HG03342 (cell line): ENCODE measurements around the gene TRAF3.

Source experiments
- ATAC-seq: cut with Tn5 transposase; IDR thresholded peaks from one replicate; pipeline ENCODE4 v1.9.1; 2021; ENCODE audit warnings: mild to moderate bottlenecking, moderate library complexity; ENCODE audit not compliant: unreplicated experiment

TRAF3 gene

DNA sequence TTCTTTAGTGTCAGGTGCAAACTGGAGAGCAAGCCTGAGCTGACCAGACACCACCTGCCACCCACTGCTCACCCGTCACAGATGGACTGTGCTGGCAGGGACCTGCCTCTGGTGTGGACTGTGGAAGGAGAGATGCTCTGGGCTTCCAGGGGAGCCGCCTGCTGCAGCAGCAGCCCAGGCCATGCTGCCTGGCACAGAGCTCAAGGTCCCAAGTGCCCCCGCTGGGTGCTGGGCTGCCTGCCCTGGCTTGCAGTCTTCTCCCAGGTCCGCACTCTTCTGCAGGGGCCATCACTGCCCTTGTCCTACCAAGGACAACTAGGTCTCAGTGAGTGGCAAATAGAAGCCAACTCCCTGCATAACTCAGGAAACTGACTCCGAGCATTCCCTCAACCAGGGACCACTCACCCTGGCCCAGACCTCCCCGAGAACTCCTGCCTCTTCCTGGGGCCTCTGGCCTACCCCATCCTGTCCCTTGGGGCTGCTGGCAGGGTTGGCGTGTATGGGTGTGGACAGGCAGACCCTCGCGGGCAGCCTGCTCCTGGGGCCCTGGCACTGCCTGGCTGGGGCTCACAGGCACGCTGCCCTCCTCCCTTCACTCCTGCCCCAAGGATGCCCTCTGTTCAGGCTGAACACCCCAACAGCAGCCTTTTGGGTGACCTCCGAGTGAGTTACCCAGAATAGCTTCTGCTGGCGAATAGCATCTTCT lies 154.5 kb downstream of the TRAF3 start:
- ATAC-seq = no peak

DNA sequence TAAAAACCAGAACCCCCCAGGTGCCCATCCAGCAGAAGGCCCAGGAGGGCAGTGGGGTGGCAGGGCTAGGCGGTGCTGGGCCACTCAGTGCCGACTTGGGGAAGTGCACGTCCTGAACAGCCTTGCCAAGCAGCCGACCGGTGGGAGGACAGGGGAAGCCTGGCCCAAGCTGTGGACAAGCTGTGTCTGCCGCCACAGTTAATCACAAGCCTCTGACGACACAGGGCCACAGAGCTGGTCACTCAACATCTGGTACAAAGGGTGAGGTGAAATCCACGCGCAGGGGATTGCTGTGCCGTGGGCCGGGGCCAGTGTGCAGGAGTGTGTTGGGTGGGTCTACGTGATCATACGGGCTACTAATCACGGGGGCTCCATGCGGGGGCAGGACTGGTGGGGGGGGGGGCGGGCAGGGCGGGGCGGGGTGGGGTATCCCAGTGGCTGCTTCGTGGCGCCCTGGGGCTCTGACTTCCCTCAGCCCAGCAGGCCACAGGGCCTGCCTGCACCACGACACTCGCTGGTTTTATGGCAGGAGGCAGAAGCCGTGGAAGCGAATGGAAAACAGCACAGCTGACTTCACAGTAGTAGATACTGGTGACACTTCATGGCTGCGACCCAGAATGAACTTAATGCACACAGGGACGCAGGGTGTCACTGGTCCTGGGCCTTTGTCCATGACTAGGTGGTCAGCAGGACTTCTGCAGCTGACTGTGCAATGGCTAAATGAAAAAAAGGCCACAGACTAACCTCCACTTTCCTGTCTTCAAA lies 155.4 kb downstream of the TRAF3 start:
- no peak for ATAC-seq

DNA sequence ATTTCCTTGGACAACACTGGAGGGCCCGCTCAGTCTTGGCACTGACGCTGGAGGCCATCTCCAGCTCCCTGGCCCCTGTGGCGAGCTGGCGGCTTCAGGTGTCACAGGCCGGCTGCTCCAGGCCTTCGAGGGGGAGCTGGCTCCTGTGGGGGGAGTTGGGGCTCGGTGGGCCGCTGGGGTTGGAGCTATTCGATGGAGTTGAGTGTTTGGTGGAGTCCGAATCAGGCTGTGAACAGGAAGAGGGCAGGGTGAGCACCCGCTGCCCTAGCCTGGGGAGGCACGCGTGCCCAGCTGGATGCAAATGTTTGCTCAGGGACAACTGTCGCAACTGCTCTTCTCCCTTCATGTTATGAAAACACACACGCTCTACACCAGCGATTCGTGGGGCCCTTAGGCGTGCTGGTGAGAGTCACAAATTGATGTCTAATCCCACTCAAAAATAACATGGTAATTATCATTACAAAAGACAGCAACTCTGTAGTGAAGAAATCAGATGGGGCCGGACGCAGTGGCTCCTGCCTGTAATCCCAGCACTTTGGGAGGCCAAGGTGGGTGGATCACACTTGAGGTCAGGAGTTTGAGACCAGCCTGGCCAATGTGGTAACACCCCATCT lies 156.5 kb downstream of the TRAF3 start:
- ATAC-seq = no peak

DNA sequence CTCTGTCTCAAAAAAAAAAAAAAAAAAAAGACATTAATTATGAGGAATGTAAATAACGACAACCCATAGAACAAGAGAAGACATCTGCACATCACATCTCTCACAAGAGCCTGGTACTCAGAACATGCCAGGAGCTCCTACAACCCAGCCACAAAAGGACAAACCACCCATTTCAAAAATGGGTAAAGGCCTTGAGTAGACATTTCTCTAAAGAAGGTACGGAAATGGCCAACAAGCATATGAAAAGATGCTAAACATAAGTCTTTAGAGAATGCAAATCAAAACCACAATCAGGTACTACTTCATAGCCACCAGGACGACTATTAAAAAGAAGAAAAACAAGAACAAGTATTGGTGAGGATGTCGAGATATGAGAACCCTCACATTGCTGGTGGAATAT lies 158.5 kb downstream of the TRAF3 start:
- no peak for ATAC-seq

DNA sequence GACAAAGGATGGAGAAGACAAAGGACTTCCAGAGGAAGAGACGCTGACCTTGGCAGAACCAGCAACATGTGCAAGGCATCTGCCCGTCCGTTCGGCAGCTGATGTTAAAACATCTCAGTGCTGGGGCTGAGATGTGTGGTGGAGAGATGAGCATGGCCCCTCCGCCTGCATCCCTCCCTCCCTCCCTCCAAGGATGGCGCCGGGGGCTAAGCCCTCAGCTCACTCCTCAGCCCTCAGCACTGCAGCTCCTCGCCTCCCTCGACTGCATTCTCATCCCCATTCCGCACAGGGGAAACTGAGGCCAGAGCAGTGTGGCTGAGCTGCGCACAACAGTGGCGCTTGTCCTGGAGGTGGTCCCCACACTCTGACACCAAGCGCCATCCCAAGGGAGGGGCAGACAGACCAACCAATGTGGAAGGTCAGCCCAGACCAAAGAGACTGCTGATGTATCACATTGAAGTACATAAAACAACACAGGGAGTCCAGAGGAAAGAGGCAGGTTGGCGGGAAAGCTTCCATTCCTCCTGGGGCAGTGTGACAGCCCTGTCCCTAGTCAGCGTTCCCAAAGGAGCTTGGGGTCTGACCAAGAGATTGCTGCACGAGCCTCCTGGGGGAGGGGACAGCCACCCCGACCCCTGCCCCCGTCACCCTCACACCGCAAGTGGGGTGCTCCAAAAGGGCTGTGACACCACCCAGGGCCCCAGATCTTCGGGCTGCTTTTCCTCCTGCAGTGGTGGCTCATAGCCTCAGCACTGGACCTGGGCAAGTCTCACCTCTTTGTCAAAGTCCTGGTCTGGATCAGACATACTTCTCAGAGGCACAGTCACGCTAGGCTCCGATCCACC lies 160.3 kb downstream of the TRAF3 start:
- no peak for ATAC-seq

DNA sequence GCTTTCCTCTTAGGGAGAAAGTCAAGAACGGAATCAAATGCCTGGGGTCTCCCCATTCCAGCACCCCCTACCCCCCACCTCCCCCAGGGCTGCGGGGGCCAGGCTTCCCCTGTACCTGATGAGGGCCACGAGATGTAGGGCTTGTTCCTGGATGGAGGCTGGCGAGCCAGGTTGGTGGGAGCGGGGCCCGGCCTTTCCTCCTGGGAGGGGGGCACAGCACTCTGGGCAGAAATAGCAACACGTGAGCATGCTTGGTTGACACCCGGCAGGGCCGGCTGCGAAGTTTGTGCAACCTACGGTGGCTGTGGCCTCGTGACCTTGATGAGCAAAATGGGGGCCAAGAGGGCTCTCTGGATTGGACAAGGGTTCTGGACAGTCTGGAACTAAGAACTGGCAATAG lies 160.9 kb downstream of the TRAF3 start:
- no peak for ATAC-seq

DNA sequence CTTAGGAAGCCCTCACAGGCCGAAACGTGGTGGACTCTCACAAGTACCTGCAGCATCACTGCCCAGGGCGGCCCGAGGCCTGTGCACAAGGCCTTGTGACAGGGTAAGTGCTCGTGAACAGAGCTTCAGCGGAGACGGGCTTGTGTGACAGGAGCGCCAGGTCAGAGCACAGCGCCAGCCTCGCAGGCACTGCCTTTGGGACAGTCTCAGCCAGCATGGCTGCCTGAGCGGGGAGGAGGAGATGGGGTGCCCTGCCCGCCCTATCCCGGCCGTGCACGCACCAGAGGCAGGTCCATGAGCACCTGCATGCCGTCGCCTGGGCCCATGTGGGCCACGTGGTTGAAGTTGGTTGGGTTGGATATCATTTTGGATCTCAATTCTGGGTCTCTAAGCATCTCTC lies 162.1 kb downstream of the TRAF3 start:
- no peak for ATAC-seq

DNA sequence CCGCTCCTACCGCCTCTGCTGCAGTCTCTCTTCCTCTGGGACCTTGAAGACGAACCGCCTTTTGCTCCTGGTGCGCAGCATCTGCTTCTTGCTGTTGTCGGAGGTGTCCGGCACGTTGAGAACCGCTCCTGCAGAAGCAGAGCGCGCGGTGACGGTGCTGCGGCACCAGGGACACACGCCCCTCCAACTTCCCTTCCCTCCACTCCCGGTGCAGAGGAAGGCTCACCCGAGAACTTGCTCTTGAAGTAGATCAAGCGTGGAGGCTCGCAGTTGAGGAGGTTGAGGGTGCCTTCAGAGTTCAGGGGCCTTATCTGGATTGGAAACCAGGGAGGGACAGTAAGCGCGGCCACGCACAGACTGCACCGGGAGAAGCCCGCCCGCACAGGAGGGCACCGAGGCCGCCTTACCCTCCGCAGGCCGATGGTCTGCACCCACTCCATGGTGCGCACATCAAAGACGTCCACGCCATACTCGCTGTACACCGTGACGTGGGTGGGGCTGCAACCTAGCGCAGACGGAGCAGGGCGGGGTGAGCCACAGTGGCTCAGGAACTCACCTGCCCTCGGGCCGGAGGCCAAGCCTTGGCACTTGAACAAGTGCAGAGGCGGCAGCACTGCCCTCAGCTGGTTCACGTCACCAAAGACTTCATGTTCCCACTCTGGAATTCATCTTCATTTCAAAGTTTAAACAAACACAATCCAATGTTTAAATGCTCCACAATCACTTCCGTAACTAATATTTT lies 162.7 kb downstream of the TRAF3 start:
- no peak for ATAC-seq

DNA sequence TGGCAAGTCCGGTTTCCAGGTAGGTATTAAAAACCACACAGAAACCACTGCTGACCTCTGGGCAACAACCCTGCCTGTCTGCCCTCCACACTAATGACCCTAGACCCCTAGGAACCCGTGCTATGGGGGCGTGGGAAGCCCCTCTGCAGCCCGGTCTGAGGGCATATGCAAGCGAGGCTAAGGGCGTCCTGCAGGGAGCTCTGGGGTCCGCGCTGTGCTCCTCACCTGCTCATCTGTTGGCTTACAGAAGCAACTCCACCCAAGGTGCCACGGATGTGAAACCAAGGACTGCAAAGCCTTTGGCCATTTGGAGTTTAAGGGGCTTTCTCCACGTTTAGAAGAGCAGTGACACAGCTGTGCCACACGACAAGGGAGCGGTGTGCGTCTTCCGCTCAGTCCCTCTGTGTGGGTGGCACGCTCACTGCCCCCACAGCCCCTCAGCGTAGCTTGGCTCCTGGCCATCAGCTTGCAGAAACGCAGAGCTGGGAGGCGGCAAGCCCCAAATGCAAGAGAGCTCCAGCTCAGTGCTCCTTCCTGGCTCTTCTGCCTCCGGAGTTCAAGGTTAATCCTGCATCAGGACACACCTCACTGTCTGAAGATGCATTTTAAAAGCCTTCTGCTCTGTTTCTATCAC lies 163.6 kb downstream of the TRAF3 start:
- ATAC-seq = no peak

DNA sequence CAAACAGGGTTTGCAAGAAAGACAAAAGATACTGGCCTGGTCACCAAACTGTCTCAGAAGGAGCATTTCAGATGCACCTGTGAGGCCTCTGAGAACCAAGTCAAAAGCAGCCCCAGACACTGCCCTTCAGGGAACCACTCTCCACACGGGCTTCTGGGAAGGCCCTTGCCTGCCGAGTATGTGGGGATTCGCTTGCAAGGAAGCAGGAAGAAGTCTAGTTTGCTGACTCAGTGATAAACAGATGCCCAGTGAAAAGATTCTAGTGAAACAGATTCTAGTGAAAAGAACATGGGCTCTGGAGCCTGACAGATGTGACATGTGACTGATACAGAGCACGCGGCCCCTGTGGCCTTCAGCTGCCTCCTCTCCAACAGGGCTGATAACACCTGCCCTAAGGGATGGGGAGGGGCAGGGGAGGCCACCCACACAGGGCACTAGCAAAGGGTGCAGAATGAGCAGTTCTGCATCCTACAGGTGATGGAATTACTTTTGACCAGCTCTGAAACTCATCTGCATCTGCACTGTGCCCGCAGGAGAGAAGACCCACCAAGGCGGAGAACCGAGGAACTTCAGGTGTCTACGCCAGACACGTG lies 164.3 kb downstream of the TRAF3 start:
- no peak for ATAC-seq

DNA sequence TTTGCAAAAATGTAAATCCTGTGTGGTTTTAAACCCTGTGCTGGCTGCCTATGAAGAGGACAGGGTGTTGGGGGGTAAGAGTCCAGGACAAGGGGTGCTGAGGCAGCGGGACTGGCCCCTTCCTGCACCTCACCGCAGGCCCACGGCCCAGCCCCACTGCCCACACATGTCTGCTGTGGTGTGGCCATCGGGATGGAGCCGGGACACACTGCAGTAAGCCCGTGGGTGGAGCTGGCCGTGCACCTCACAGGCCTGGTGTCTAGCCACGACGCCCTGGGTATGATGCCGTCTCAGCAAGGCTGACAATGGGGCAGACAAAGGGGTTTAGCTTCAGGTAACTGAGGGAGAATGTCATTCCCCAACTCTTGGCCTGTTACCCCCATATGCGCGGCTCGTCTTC lies 164.8 kb downstream of the TRAF3 start:
- no peak for ATAC-seq

DNA sequence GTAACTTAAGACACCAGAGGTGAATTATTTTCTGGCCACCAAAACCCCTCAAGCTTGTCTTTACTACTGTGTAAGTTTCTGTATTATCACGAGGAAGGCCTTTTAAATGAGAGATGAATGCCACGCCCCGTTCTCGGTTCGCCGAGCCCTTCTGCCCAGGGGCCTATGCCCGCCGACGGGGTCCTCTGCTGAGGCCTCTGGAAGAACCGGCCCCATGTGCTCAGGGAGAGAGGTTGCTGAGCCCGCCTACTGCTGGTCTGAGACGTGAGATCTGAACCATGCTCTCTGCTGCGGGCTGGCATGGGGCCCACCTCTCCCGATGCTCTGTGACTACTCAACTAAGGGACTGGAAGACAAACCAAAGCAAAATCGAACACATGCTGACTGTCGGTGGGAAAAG lies 166.2 kb downstream of the TRAF3 start:
- ATAC-seq = no peak

DNA sequence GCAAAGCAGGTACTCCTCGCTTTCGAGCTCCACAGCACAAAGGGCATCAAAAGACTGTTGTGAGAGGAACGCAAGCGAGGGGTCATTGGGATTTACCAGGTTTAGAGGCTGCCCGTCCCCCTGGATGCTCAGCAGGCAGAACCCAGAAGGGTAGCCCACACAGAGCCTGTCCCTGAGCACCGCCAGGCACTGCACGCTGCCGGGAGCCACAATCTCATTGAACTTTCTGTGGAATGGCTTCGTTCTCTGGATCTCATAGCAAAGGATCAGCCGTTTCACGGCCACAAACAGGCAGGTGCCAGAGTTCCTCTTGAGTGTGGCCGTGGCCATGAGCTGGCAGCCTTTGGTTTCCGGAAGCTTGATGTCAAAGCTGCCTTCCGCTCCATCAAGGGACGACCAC lies 166.7 kb downstream of the TRAF3 start:
- no peak for ATAC-seq

DNA sequence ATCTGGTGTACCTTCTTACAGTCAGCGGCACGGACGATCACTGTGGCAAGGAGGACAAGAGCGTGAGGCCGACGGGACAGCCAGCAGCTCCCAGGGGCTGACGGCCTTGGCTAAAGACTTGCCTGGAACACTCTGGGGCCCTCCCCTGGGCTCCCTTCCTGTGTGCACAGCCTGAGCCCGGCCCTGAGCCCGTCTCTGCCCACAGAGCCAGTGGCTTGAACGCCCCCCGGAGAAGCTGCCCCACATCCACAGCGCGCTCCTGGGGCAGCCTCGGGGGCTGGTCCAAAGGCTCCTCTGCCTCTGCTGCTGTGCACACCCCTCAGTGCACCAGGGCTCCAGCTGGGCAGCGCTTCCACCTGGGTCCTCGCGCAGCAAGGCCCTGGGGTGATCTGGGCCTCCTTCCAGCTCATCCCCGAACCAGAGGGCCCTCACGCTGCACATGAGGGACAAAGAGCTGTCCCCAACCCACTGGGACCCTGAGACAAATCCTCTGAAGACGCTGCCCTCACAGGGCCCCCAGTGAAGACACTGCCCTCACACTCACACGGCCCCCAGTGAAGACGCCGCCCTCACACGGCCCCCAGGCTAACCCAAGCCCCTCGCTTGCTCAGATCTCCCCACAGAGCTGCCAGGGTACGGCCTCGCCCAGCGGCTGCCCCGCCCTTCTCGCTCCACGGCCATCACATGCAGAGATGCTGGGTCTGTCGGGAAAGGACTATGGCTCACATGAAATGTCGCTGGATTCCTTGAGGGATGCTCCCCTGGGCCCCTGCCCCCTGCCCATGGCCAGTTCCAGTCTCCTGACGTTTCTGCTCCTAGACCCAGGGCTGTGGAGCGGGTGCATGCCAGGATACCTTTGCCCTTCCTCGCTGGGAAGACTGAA lies 167.4 kb downstream of the TRAF3 start:
- ATAC-seq = no peak

DNA sequence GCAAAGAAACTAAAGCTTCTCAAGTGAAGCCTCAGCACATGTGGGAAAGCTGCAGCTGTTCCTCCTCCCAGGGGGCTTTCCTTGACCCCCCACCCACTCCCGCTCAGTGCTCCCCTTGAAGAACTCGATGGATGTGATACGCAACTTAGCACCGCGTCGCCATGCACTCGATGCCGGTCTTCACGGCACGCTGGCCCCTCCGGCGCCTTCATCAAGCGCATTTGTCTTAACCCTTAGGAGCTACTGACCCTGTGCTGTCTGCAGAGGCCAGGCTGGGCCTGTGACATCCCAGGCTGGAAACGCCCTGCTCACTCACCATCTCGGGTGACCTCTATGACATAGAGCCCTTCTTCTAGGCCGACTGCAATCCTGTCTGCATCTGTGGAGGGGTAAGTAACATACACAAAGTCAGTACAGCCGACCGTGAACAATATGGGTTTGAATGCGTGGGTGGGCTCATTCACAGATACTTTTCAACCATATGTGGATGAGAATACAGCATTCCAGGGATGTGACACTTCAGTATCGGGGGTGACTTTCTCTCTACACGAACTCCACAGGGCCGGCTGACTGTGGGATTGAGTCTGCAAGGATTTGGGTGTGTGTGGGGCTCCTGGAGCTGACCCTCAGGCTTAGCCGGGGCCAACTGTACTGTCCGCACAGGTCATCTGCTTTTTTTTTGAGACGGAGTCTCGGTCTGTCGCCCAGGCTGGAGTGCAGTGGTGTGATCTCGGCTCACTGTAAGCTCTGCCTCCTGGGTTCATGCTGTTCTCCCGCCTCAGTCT lies 168.3 kb downstream of the TRAF3 start:
- no peak for ATAC-seq

DNA sequence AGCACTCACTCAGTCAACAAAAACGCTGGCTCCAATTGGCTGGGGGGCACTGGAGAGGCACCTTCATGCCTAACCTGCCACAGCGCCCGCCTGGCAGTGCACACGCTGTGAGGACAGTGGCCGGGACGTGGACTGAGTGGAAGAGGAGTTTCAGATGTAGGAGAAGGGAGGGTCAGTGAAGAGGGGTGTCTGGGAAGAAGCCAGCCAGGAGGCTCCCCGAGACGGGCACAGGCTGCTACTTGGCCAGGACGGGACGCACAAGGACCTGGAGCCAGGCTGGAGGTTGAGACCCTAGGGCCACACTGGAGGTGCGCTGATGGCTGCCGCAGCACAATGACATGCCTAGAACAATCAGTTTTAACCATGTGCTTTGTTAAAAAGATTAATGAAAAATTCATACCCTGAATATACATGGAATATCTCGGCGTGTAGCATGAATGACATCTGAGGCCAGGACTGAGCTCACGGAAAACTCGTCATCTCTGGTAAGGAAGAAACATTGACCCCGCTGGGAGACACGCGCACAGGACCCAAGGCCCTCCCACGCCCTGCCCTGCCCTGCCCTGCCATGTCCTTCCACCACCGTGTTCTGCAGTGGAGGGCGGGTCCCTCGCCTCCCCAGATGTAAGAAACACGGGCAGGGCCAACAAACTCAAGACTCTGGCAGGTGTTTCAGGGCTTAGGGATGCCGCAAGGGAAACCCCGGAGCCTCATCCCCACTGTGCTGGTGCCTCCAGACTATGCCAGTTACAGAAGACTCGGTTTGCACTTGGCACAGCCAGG lies 170.3 kb downstream of the TRAF3 start:
- ATAC-seq = no peak

DNA sequence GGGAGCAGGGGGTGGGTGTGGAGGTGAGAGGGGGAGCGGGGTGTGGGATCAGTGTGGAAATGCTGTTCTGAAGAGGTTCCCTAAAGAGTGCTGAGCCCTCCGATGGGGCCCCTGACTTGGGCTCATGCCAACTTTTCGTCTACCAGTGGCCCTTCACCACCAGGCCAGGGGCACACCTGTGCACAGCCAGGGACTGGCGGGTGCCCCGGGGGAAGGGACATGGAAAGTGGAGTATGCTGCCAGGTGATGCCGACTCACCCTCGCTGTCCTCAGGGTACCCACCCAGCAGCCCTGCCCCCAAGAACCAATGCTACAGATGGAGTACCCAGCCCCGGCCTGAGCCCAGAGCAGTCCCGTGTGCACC lies 171.4 kb downstream of the TRAF3 start:
- no peak for ATAC-seq
